ENCODE measurements around the gene EYS.

EYS gene

DNA sequence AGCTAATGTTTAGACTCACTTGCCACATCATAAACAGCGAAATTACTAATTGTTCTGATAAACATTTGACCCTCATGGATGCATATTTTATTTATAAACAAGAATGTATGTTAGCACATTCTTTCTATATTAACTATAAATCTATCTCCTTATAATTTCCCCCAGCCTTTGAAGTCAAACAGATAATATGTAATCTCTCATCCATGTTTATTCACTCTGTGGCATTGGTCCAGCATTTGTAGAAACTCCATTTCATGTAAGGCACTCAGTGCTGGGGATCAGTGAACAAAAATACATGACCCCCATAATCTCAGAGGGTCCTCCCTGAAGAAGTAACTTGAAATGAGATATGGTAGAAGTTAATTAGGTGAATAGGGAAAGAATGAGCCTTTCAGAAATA, 856.9 kb downstream of the EYS start:
- no peak overlapping the region for H3K4me3 ChIP-seq (ENCODE audit: low read depth, low read length)
- DNase-seq (ENCODE audit: low read depth): no peak
- TF ChIP-seq, protein P1, sequence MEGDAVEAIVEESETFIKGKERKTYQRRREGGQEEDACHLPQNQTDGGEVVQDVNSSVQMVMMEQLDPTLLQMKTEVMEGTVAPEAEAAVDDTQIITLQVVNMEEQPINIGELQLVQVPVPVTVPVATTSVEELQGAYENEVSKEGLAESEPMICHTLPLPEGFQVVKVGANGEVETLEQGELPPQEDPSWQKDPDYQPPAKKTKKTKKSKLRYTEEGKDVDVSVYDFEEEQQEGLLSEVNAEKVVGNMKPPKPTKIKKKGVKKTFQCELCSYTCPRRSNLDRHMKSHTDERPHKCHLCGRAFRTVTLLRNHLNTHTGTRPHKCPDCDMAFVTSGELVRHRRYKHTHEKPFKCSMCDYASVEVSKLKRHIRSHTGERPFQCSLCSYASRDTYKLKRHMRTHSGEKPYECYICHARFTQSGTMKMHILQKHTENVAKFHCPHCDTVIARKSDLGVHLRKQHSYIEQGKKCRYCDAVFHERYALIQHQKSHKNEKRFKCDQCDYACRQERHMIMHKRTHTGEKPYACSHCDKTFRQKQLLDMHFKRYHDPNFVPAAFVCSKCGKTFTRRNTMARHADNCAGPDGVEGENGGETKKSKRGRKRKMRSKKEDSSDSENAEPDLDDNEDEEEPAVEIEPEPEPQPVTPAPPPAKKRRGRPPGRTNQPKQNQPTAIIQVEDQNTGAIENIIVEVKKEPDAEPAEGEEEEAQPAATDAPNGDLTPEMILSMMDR (IDR thresholded peaks at IDR 0.05; ENCODE audit: insufficient read depth, low read depth, low read length, missing control alignments): no peak

GRCh38 chr6:64848467-64848866, 858.6 kb downstream of the EYS start:
- DNase-seq (ENCODE audit: low read depth): no peak
- no peak overlapping the region for H3K4me3 ChIP-seq (ENCODE audit: low read depth, low read length)
- TF ChIP-seq, protein P1 (IDR thresholded peaks at IDR 0.05; ENCODE audit: insufficient read depth, low read depth, low read length, missing control alignments): no peak

DNA sequence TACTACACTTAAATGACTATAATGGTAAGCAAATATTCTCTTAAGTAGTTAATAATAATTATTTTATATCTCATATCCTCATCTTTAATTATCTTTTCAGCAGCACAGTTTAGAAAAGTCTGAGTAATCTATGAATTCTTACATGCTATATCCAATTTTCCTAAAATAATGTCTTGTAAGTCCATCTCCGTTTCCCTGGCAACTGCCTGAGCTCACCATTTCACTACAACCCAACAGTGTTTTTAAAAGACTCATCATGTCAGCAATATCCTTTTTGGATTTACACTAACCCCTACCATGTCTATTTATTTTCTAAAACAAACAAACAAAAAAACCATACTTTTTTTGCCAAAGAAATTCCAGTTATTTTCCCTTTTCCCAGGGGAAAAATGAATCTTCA, 859.6 kb downstream of the EYS start:
- TF ChIP-seq, protein P1 (IDR thresholded peaks at IDR 0.05; ENCODE audit: insufficient read depth, low read depth, low read length, missing control alignments): no peak
- no peak overlapping the region for H3K4me3 ChIP-seq (ENCODE audit: low read depth, low read length)
- DNase-seq (ENCODE audit: low read depth): no peak

DNA sequence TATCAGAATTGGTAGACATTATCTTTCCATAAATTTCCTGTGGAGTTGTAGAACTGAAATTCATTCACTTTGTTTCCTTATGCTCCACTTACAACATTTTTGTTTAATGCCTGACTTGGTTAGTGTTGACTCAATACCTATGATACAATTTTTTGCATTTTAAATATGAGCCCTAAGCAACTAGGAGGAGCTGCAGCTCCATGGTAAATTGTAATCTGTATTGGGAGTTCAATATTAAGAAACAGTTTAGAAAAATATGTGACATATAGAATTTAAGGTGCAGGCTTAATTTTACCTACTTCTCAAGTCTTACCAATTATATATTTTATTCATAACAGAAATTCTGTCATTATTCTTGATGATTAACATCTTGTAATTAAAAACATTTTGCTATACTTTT, 868.3 kb downstream of the EYS start:
- TF ChIP-seq, protein P1 (IDR thresholded peaks at IDR 0.05; ENCODE audit: insufficient read depth, low read depth, low read length, missing control alignments): no peak

GRCh38 chr6:64831680-64832079, 875.3 kb downstream of the EYS start:
- TF ChIP-seq, protein P1 (IDR thresholded peaks at IDR 0.05; ENCODE audit: insufficient read depth, low read depth, low read length, missing control alignments): no peak
- no peak overlapping the region for H3K4me3 ChIP-seq (ENCODE audit: low read depth, low read length)
- DNase-seq (ENCODE audit: low read depth): no peak

More for the DNA sequence above, 868.3 kb downstream of the EYS start:
- no peak overlapping the region for H3K4me3 ChIP-seq (ENCODE audit: low read depth, low read length)
- no peak for DNase-seq (ENCODE audit: low read depth)

DNA sequence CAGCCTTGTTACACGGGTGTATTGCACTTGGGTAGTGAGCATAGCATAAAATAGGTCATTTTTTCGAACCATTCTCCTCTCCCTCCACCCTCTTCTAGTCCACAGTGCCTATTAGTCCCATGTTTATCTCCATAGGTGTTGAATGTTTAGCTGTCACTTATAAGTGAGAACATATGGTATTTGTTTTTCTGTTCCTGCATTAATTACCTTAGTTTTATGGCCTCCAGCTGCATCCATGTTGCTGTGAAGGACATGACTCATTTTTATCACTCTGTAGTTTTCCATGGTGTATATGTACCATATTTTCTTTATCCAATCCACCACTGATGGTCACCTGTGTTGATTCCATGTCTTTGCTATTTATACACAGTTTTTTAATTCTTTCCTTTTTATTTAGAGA, 889.5 kb downstream of the EYS start:
- no peak overlapping the region for H3K4me3 ChIP-seq (ENCODE audit: low read depth, low read length)
- no peak for DNase-seq (ENCODE audit: low read depth)
- TF ChIP-seq, protein P1 (IDR thresholded peaks at IDR 0.05; ENCODE audit: insufficient read depth, low read depth, low read length, missing control alignments): no peak

DNA sequence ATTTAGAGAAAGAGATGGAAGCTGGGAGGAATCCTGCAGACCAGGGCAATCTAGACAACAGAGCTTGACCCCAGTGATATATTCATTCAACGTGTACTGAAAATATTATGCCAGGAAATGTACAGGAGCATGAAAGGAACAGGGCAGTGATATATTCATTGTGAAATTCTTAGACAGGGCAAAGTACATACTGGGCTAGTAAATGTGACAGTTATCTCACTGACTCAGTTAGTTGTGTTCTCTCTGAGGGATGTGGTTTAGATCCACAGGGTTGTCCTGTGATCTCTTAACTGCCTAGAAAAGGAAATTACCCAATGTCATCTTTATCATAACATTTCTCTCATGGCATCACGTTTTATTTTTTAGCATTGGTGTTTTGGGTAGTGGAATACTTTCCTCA, 891.3 kb downstream of the EYS start:
- no peak for DNase-seq (ENCODE audit: low read depth)
- TF ChIP-seq, protein P1 (IDR thresholded peaks at IDR 0.05; ENCODE audit: insufficient read depth, low read depth, low read length, missing control alignments): no peak

More for the DNA sequence above, 891.3 kb downstream of the EYS start:
- no peak overlapping the region for H3K4me3 ChIP-seq (ENCODE audit: low read depth, low read length)
